ENCODE measurements around the gene CMSS1. TPM values are rescaled to one million over a fixed set of nuclear protein-coding genes. Genes with fewer than 3 reads are reported as not detected.

CMSS1 gene
- total RNA-seq, 2 donors from 2014 or later: 88.5 to 101 TPM

GRCh38 chr3:99982650-99983049, 165.0 kb downstream of the CMSS1 start:
- Mint-ChIP-seq H3K4me1 (ENCODE audit: low read depth) (no peaks in the 10 kb centered on the region), H3K4me3 (no peak overlapping the region), H3K9me3 (no peaks in the 10 kb centered on the region), H3K36me3 (ENCODE audit: insufficient read depth in 2 of 2) (no peaks in the 10 kb centered on the region), H3K27me3 (ENCODE audit: low read depth) (no peaks in the 10 kb centered on the region), H3K27ac (no peak overlapping the region)
- DNase-seq (no peak), ATAC-seq (replicated peaks in 1 of 2) (no peak)

GRCh38 chr3:99984139-99984538, 166.5 kb downstream of the CMSS1 start:
- Mint-ChIP-seq H3K4me3 (no peak overlapping the region), H3K27me3 (ENCODE audit: low read depth) (no peaks in the 10 kb centered on the region), H3K36me3 (ENCODE audit: insufficient read depth in 2 of 2) (no peaks in the 10 kb centered on the region), H3K9me3 (no peaks in the 10 kb centered on the region), H3K4me1 (ENCODE audit: low read depth) (no peaks in the 10 kb centered on the region), H3K27ac (no peak overlapping the region)
- DNase-seq: no peak
- ATAC-seq (replicated peaks in 1 of 2): no peak

DNA sequence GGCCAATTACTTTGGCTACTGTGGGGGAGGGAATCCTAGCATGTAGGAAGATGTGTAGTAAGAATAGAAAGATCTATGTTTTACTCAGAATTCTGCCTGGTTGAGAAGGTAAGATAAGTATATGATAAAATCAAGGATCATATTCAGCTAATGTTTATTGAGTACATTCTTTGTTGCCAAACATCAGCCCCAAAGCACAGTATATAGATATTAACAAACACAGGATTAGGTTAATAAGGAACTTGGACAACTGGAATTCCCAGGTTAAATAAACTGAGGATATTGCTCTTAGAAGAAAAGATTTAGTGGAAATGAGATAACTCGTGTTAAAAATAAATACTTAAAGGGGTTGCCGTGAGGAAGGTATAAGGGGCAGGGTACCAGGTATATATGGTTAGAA, 167.0 kb downstream of the CMSS1 start:
- no peaks in the 10 kb centered on the region for H3K36me3 Mint-ChIP-seq (ENCODE audit: insufficient read depth in 2 of 2)
- ATAC-seq (replicated peaks in 1 of 2): no peak
- H3K4me1 Mint-ChIP-seq (ENCODE audit: low read depth): no peaks in the 10 kb centered on the region
- no peaks in the 10 kb centered on the region for H3K27me3 Mint-ChIP-seq (ENCODE audit: low read depth)
- DNase-seq: no peak
- H3K9me3 Mint-ChIP-seq: no peaks in the 10 kb centered on the region
- H3K27ac Mint-ChIP-seq: peak overlapping the region; percentile 38
- H3K4me3 Mint-ChIP-seq: no peak overlapping the region

GRCh38 chr3:99990179-99990578, 172.5 kb downstream of the CMSS1 start:
- H3K36me3 Mint-ChIP-seq (ENCODE audit: insufficient read depth in 2 of 2): peaks cover 9 to 10% of the 10 kb centered on the region in 2 donors
- no peak for DNase-seq
- H3K27ac Mint-ChIP-seq: no peak overlapping the region
- peaks cover 8 to 12% of the 10 kb centered on the region in 2 donors for H3K9me3 Mint-ChIP-seq
- H3K4me3 Mint-ChIP-seq: no peak overlapping the region
- no peak for ATAC-seq (replicated peaks in 1 of 2)
- H3K27me3 Mint-ChIP-seq (ENCODE audit: low read depth): no peaks in the 10 kb centered on the region
- no peaks in the 10 kb centered on the region for H3K4me1 Mint-ChIP-seq (ENCODE audit: low read depth)

- H3K4me1 Mint-ChIP-seq (ENCODE audit: low read depth): peaks cover 3% of the 10 kb centered on the region
- no peak for ATAC-seq (replicated peaks in 1 of 2)
- H3K9me3 Mint-ChIP-seq: peaks cover 16 to 19% of the 10 kb centered on the region in 2 donors
- H3K36me3 Mint-ChIP-seq (ENCODE audit: insufficient read depth in 2 of 2): peaks cover 11 to 19% of the 10 kb centered on the region in 2 donors
- no peak for DNase-seq
- no peak overlapping the region for H3K27ac Mint-ChIP-seq
- no peak overlapping the region for H3K4me3 Mint-ChIP-seq
- H3K27me3 Mint-ChIP-seq (ENCODE audit: low read depth): no peaks in the 10 kb centered on the region
Measured at GRCh38 chr3:99997293-99997692, 179.6 kb downstream of the CMSS1 start.

DNA sequence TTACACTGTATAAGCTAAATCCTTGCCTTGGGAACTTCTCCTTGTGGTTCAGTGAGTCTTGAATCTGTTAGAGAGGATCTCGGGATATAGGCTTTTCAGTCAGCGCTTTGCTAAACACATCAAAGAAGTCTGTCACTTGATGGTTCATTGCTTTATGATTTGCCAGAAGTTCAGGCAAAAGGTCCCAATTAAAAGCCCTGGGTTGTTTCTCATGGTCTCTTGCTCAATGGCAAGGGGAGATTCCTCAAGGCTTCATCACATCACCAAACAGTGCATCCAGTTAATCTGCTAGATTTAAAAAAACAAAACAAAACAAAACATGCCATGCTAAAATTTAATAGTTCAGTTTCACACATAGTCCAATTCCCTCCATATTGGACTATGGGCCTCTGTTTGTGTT, 181.9 kb downstream of the CMSS1 start:
- Mint-ChIP-seq H3K9me3 (peaks cover 7 to 9% of the 10 kb centered on the region in 2 donors), H3K27ac (no peak overlapping the region), H3K4me1 (ENCODE audit: low read depth) (peaks cover 17% of the 10 kb centered on the region), H3K36me3 (ENCODE audit: insufficient read depth in 2 of 2) (peaks cover 1 to 10% of the 10 kb centered on the region in 2 donors), H3K27me3 (ENCODE audit: low read depth) (no peaks in the 10 kb centered on the region), H3K4me3 (no peak overlapping the region)
- DNase-seq (no peak), ATAC-seq (replicated peaks in 1 of 2) (no peak)

GRCh38 chr3:100001083-100001482, 183.4 kb downstream of the CMSS1 start:
- DNase-seq: no peak
- peaks cover 17% of the 10 kb centered on the region for H3K4me1 Mint-ChIP-seq (ENCODE audit: low read depth)
- no peak overlapping the region for H3K4me3 Mint-ChIP-seq
- no peaks in the 10 kb centered on the region for H3K27me3 Mint-ChIP-seq (ENCODE audit: low read depth)
- H3K9me3 Mint-ChIP-seq: peaks cover 5 to 7% of the 10 kb centered on the region in 2 donors
- ATAC-seq (replicated peaks in 1 of 2): no peak
- H3K36me3 Mint-ChIP-seq (ENCODE audit: insufficient read depth in 2 of 2): peaks cover 1 to 7% of the 10 kb centered on the region in 2 donors
- H3K27ac Mint-ChIP-seq: no peak overlapping the region

DNA sequence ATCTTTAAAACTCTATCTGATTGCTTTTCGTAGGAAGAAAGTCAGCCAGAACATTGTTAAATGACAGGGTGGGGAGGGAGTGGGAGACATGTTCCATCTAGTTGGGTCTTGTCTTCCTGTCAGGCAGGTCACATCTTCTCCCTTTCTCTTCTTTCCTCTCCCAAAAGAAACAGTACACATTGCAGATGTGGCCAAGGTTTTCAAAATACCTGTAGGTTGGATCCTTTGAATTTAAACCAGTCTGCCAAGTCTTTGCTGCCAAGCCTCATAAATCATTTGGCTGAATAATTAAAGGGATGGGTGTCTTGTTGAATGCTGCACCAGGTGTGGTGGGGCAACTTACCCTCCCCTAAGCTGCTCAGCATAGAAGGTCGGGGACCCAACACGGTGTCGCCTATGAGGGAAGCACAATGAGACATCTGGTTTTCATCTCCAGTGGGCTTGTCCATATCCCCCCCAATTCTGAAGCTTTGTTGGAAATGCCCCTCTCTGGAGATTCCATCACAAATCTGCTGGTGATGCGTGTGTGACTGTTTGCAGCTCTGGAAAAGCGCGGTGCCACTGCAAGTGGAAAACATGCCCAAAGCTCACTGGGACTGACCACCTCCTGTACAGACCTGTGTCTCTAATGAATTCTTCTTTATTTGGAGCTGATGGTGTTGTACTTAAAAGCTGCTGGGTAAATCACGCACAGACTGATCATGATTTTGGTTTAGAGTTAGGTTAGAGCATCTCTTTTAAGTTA, 184.0 kb downstream of the CMSS1 start:
- Mint-ChIP-seq H3K4me1 (ENCODE audit: low read depth) (peaks cover 17% of the 10 kb centered on the region), H3K36me3 (ENCODE audit: insufficient read depth in 2 of 2) (peaks cover 0 to 2% of the 10 kb centered on the region in 2 donors), H3K4me3 (no peak overlapping the region), H3K27me3 (ENCODE audit: low read depth) (no peaks in the 10 kb centered on the region), H3K27ac (no peak overlapping the region), H3K9me3 (peaks cover 2 to 3% of the 10 kb centered on the region in 2 donors)
- ATAC-seq (replicated peaks in 1 of 2): no peak
- DNase-seq: no peak

GRCh38 chr3:100002599-100003350, 185.1 kb downstream of the CMSS1 start:
- DNase-seq: no peak

GRCh38 chr3:100003609-100004503, 186.2 kb downstream of the CMSS1 start:
- no peak overlapping the region for H3K27ac Mint-ChIP-seq
- ATAC-seq (replicated peaks in 1 of 2): no peak
- peaks cover 17% of the 10 kb centered on the region for H3K4me1 Mint-ChIP-seq (ENCODE audit: low read depth)
- H3K9me3 Mint-ChIP-seq: peaks cover 0 to 2% of the 10 kb centered on the region in 2 donors
- no peaks in the 10 kb centered on the region for H3K27me3 Mint-ChIP-seq (ENCODE audit: low read depth)
- no peak overlapping the region for H3K4me3 Mint-ChIP-seq
- peaks cover 0 to under 1% of the 10 kb centered on the region in 2 donors for H3K36me3 Mint-ChIP-seq (ENCODE audit: insufficient read depth in 2 of 2)
- DNase-seq: no peak

More at GRCh38 chr3:100002599-100003350, 185.1 kb downstream of the CMSS1 start:
- ATAC-seq (replicated peaks in 1 of 2): peak; percentile 47 to 77
- Mint-ChIP-seq H3K36me3 (ENCODE audit: insufficient read depth in 2 of 2) (peaks cover 0 to 2% of the 10 kb centered on the region in 2 donors), H3K4me1 (ENCODE audit: low read depth) (peaks cover 17% of the 10 kb centered on the region), H3K27ac (no peak overlapping the region), H3K9me3 (peaks cover 0 to 3% of the 10 kb centered on the region in 2 donors), H3K27me3 (ENCODE audit: low read depth) (no peaks in the 10 kb centered on the region), H3K4me3 (no peak overlapping the region)

DNA sequence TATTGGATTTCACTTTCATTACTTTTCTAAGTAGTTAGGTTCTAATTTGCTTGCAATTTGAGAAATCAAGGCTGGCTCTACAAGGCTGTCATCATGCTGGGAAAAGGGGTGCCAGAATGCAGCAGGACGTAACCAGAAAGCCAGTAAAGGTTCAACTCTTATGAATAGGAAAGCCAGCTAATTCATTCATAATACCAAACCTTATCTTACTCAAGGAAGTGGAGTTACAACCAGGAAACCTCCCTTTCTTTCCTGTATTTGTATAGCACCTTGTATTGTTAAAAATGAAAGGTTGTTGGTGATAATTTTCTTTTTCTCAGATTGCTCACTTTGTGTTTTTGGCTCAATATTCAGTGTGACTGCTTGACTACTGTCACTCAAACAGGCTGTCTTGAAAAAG, 187.3 kb downstream of the CMSS1 start:
- Mint-ChIP-seq H3K9me3 (no peaks in the 10 kb centered on the region), H3K36me3 (ENCODE audit: insufficient read depth in 2 of 2) (no peaks in the 10 kb centered on the region), H3K4me1 (ENCODE audit: low read depth) (peaks cover 17% of the 10 kb centered on the region), H3K27me3 (ENCODE audit: low read depth) (no peaks in the 10 kb centered on the region), H3K4me3 (no peak overlapping the region), H3K27ac (no peak overlapping the region)
- no peak for ATAC-seq (replicated peaks in 1 of 2)
- DNase-seq: no peak

- Mint-ChIP-seq H3K36me3 (ENCODE audit: insufficient read depth in 2 of 2) (no peaks in the 10 kb centered on the region), H3K27ac (peak overlapping the region; percentile 40), H3K4me1 (ENCODE audit: low read depth) (peaks cover 17% of the 10 kb centered on the region), H3K9me3 (no peaks in the 10 kb centered on the region), H3K4me3 (no peak overlapping the region), H3K27me3 (ENCODE audit: low read depth) (no peaks in the 10 kb centered on the region)
- ATAC-seq (replicated peaks in 1 of 2) (no peak), DNase-seq (no peak)
Measured at GRCh38 chr3:100005665-100006393, 188.2 kb downstream of the CMSS1 start.
